Keratinocyte (primary cell): ENCODE results near the gene ALKBH5.

Experiments
- CTCF ChIP-seq, 3 experiments: IDR thresholded peaks in 1 of 3; conservative IDR thresholded peaks in 1 of 3; optimal IDR thresholded peaks in 1 of 3; 2 replicates in 2 of 3; 3 replicates in 1 of 3; pipeline versions ENCODE3 to v1.5.1; 2011; ENCODE audit warnings: low read length in 3 of 3, mild to moderate bottlenecking in 3 of 3, moderate library complexity in 2 of 3, control low read depth in 1 of 3, inconsistent platforms in 1 of 3; ENCODE audit not compliant: insufficient read depth in 2 of 3; ENCODE audit errors: extremely low read depth in 1 of 3
- EZH2 ChIP-seq: IDR thresholded peaks from one replicate; pipeline ENCODE4 v1.6.1; 2012; ENCODE audit warnings: inconsistent platforms, mild to moderate bottlenecking, low read length, moderate library complexity

DNA sequence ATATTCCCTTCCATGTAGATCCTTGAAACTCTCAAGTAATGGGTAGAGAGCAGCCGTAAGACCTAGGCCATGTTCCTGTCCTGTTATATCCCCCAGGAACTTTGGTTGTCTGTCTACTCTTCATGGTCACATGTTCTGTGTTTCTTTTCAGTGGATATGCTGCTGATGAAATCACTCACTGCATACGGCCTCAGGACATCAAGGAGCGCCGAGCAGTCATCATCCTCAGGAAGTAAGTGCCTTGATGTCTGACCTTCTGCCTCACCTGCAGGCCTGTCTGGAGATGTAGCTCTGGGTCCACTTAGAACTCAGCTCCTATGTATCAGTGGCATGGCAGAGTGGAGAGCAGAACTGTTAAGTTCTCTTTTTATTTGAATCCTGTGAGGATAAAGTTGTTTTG lies 11.2 kb downstream of the ALKBH5 start:
- no peak for TF ChIP-seq CTCF (optimal IDR thresholded peaks at IDR 0.05 in 1 of 3, IDR thresholded peaks at IDR 0.05 in 1 of 3, conservative IDR thresholded peaks at IDR 0.05 in 1 of 3; ENCODE audit: extremely low read depth in 1 of 3, insufficient read depth in 2 of 3, low read length in 3 of 3)
- no peak for TF ChIP-seq EZH2
